Effector memory CD4-positive, alpha-beta T cell (primary cell): ENCODE measurements around the gene ULK4.
"Not testable (repeated sequence)": the region's sequence is repeated elsewhere in the genome, so short reads cannot be mapped to it uniquely, and the experiment has no call there.

Source experiments
- DNase-seq, 3 donors: peaks; one replicate each; pipeline ENCODE4 v3.0.0-alpha.2; 2020
- H3K27ac ChIP-seq: 2 replicates; pipeline ENCODE4 v1.7.0; 2013; ENCODE audit warnings: mild to moderate bottlenecking, low read length, moderate library complexity; ENCODE audit not compliant: insufficient read depth, poor library complexity, severe bottlenecking
- H3K27me3 ChIP-seq: replicated peaks from 2 replicates; pipeline ENCODE4 v1.7.0; 2013; ENCODE audit warnings: mild to moderate bottlenecking, low read length; ENCODE audit not compliant: insufficient read depth, control insufficient read depth, poor library complexity, severe bottlenecking
- H3K36me3 ChIP-seq: 2 replicates; pipeline ENCODE4 v1.7.0; 2013; ENCODE audit warnings: mild to moderate bottlenecking, low read length, moderate library complexity; ENCODE audit not compliant: control insufficient read depth, insufficient read depth
- H3K4me1 ChIP-seq: 2 replicates; pipeline ENCODE4 v1.7.0; 2013; ENCODE audit warnings: low read length, mild to moderate bottlenecking; ENCODE audit not compliant: control insufficient read depth, insufficient read depth, poor library complexity, severe bottlenecking
- H3K4me3 ChIP-seq: 2 replicates; pipeline ENCODE4 v1.7.0; 2013; ENCODE audit warnings: low read length, low read depth, mild to moderate bottlenecking; ENCODE audit not compliant: insufficient read depth, poor library complexity, severe bottlenecking
- H3K9me3 ChIP-seq: 2 replicates; pipeline ENCODE4 v1.7.0; 2013; ENCODE audit warnings: mild to moderate bottlenecking, low read length, moderate library complexity; ENCODE audit not compliant: control insufficient read depth

ULK4 gene

DNA sequence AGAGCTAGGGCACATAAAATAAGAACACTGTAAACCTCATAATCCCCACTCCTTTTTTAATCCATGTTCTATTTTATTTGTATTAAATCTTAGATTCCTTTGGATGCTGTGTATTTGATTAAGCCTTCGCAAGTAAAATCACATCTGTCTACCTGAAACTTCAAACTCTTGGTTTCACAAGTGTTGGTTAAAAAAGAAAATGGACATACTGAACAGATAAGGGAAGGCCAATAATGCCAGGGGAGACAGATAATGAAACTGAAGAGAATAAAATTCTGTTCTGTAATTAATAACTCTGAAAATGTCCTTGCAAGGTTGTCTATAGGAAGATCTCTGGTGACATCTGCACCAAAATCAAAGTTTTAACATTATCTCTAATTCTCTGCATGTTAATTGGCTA, 114.2 kb downstream of the ULK4 start:
- Histone ChIP-seq H3K4me3 (no peak overlapping the region), H3K36me3 (no peaks in the 10 kb centered on the region), H3K4me1 (no peaks in the 10 kb centered on the region), H3K27me3 (no peaks in the 10 kb centered on the region), H3K27ac (no peak overlapping the region), H3K9me3 (no peaks in the 10 kb centered on the region)
- no peak for DNase-seq

DNA sequence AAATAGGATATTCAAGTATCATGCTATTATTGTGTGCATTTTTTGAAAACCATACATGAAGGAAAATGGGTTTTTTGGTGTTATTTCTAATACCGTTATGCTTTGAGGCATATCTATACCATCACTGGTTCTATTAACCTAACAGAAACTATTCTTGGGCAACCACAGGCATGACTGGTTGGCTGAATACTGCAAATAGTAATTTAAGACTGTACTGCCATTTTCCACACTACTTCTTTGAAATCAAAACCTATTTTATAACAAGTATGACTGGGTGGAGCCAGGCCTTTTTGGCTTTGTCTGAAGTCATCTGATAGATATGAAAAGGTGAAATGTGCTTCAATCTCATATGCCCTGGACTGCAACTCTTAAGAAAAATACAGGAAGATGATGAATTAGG, 115.1 kb downstream of the ULK4 start:
- no peaks in the 10 kb centered on the region for H3K9me3 ChIP-seq
- H3K36me3 ChIP-seq: no peaks in the 10 kb centered on the region
- H3K27me3 ChIP-seq: no peaks in the 10 kb centered on the region
- DNase-seq: no peak
- no peak overlapping the region for H3K27ac ChIP-seq
- no peak overlapping the region for H3K4me3 ChIP-seq
- H3K4me1 ChIP-seq: no peaks in the 10 kb centered on the region

DNA sequence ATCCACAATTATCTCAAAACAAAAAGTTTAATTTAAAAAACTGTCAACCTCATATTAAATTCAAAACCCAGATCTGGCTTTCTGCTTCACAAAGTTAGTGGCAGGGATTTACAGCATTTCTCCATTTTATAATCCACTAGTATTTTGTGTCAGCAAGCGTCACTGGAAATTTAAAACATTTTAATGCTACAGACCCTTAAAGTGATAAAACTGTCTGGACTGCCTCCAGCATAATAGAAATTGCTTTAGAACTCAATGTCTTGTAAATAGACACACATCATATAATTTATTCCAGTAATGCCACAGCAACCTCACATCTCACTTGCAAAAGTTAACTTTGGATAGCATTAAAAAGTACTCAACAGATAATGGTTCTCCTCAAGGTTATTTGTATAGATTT, 116.1 kb downstream of the ULK4 start:
- H3K9me3 ChIP-seq: no peaks in the 10 kb centered on the region
- H3K27ac ChIP-seq: no peak overlapping the region
- H3K4me1 ChIP-seq: no peaks in the 10 kb centered on the region
- H3K27me3 ChIP-seq: no peaks in the 10 kb centered on the region
- no peak for DNase-seq
- no peak overlapping the region for H3K4me3 ChIP-seq
- no peaks in the 10 kb centered on the region for H3K36me3 ChIP-seq

DNA sequence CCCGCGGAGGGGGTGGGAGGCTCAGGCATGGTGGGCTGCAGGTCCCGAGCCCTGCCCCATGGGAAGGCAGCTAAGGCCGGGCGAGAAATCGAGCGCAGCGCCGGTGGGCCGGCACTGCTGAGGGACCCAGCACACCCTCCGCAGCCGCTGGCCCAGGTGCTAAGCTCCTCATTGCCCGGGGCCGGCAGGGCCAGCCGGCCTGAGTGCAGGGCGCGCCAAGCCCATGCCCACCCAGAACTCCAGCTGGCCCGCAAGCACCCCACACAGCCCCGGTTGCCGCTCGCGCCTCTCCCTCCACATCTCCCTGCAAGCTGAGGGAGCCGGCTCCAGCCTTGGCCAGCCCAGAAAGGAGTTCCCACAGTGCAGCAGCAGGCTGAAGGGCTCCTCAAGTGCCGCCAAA, 117.6 kb downstream of the ULK4 start:
- H3K4me1 ChIP-seq, H3K4me3 ChIP-seq, DNase-seq, H3K27me3 ChIP-seq, H3K9me3 ChIP-seq, H3K27ac ChIP-seq, H3K36me3 ChIP-seq: not testable (repeated sequence)

DNA sequence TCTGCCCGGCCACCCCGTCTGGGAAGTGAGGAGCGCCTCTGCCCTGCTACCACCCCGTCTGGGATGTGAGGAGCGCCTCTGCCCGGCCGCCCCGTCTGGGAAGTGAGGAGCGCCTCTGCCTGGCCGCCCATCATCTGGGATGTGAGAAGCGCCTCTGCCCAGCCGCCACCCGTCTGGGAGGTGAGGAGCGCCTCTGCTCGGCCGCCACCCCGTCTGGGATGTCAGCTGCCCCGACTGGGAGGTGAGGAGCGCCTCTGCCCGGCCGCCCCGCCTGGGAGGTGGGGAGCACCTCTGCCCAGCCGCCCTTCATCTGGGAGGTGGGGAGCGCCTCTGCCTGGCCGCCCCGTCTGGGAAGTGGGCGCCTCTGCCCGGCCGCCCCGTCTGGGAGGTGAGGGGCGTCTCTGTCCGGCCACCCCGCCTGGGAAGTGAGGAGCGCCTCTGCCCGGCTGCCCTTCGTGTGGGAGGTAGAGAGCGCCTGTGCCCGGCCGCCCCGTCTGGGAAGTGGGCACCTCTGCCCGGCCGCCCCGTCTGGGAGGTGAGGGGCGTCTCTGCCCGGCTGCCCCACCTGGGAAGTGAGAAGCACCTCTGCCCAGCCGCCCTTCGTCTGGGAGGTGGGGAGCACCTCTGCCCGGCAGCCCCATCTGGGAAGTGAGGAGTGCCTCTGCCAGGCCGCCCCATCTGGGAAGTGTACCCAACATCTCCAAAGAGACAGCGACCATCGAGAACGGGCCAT, 120.8 kb downstream of the ULK4 start:
- H3K4me3 ChIP-seq, H3K27ac ChIP-seq, H3K4me1 ChIP-seq, H3K36me3 ChIP-seq, H3K27me3 ChIP-seq, H3K9me3 ChIP-seq, DNase-seq: not testable (repeated sequence)

GRCh38 chr3:41836360-41837134, 125.4 kb downstream of the ULK4 start:
- no peaks in the 10 kb centered on the region for H3K27me3 ChIP-seq
- no peak overlapping the region for H3K4me3 ChIP-seq
- DNase-seq: no peak
- H3K9me3 ChIP-seq: no peaks in the 10 kb centered on the region
- H3K36me3 ChIP-seq: no peaks in the 10 kb centered on the region
- H3K27ac ChIP-seq: no peak overlapping the region
- H3K4me1 ChIP-seq: no peaks in the 10 kb centered on the region

GRCh38 chr3:41833628-41834027, 128.3 kb downstream of the ULK4 start:
- no peak for DNase-seq
- H3K4me1 ChIP-seq: no peaks in the 10 kb centered on the region
- no peak overlapping the region for H3K4me3 ChIP-seq
- H3K9me3 ChIP-seq: no peaks in the 10 kb centered on the region
- H3K27me3 ChIP-seq: no peaks in the 10 kb centered on the region
- H3K36me3 ChIP-seq: no peaks in the 10 kb centered on the region
- no peak overlapping the region for H3K27ac ChIP-seq

DNA sequence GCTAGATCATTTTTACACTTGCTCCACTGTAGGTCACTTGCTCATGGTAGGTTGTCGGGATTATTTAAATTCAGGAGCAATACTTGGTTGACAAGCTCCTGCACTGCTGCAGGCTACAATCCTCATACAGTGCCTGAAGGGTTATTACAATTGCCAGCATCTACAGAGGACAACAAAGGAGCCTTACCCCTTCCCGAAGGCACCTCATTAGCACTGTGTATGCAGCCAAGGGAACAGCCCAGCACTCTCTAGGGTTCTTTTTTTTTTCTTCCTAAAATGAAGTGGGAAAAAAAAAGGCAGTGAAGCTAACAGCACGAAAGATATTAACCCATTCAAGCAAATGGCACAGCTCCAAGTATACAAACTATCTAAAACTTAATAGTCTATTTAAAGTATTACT, 142.7 kb downstream of the ULK4 start:
- Histone ChIP-seq H3K27ac (no peak overlapping the region), H3K4me3 (no peak overlapping the region), H3K27me3 (no peaks in the 10 kb centered on the region), H3K36me3 (no peaks in the 10 kb centered on the region), H3K9me3 (no peaks in the 10 kb centered on the region), H3K4me1 (no peaks in the 10 kb centered on the region)
- no peak for DNase-seq

DNA sequence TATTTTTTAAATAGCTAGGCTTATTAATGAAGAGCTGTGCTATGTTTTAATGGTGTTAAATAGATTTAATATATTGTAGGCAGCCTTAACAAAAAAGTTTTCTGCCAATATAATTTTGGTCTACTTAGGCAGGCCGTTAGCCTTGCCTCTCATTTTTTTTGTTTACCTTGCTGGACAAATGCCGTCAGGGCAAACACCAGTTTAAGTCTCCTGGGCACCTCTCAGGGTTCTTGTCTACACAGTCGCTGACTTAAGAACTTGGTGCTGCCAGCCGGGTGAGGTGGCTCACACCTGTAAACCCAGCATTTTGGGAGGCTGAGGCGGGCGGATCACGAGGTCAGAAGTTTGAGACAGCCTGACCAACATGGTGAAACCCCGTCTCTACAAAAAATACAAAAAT, 153.3 kb downstream of the ULK4 start:
- Histone ChIP-seq H3K36me3 (no peaks in the 10 kb centered on the region), H3K27me3 (no peaks in the 10 kb centered on the region), H3K9me3 (no peaks in the 10 kb centered on the region), H3K4me1 (no peaks in the 10 kb centered on the region), H3K27ac (no peak overlapping the region), H3K4me3 (no peak overlapping the region)
- no peak for DNase-seq

- no peaks in the 10 kb centered on the region for H3K9me3 ChIP-seq
- H3K4me3 ChIP-seq: no peak overlapping the region
- DNase-seq: no peak
- H3K27ac ChIP-seq: no peak overlapping the region
- H3K27me3 ChIP-seq: no peaks in the 10 kb centered on the region
- H3K36me3 ChIP-seq: no peaks in the 10 kb centered on the region
- no peaks in the 10 kb centered on the region for H3K4me1 ChIP-seq
These were observed 153.8 kb downstream of the ULK4 start for GRCh38 chr3:41808152-41808551.
